GM13977 (cell line): Measurements from ENCODE around the gene AKAP7.

Experiments
- DNase-seq: peaks from one replicate; pipeline ENCODE4 v3.0.0; 2012; ENCODE audit warnings: low spot score
- in situ Hi-C: fragments of 300-500 bp; cut with MboI; formaldehyde crosslinking; loops from one replicate; pipeline ENCODE4 v1.12.0; 2022; ENCODE audit warnings: low sequenced_read_pairs, low pct_unique_long_range_greater_than_20kb, mixed read lengths, inconsistent platforms; ENCODE audit not compliant: unreplicated experiment
- TF ChIP-seq, protein P1 (sequence below): IDR thresholded peaks from 2 replicates; pipeline ENCODE4 v1.5.1; 2012; ENCODE audit warnings: mild to moderate bottlenecking, control low read depth; ENCODE audit not compliant: insufficient read depth; ENCODE audit errors: extremely low read depth, missing control alignments

The AKAP7 gene

DNA sequence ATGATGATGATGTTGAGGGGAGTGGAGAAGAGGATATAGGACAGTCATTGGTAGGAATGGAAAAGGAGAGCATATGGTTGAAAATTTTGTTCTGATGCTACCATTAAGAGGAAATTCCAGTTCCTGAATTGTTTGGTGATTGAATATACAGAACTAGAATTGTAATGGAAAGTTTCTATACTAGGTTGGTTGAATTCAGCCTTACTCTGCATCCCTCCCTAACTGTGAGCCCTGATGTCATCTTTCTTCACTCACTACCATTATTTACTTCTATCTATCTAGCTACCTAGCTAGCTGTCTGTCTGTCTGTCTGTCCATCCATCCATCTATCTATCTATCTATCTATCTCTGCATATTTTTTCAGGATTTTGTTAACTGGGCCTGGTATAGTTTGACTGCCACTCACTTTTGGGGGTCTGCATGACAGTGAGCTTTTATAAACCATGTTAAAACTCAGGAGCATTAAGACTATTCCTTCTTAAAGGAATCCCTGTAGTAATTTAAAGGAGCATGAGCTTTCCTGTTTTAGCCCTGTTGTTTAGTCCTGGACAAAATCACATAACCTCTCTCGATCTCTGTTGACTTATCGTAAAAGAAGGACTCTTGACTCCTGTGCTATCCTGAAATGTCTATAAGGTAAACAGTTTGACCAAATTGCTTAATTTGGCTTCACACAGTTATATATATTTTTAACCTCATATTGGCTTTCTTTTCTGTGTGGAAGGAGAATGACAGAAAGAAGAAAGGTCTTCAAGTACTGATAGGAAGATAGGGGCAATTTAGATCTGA lies 71.4 kb downstream of the AKAP7 start:
- TF ChIP-seq, protein P1, sequence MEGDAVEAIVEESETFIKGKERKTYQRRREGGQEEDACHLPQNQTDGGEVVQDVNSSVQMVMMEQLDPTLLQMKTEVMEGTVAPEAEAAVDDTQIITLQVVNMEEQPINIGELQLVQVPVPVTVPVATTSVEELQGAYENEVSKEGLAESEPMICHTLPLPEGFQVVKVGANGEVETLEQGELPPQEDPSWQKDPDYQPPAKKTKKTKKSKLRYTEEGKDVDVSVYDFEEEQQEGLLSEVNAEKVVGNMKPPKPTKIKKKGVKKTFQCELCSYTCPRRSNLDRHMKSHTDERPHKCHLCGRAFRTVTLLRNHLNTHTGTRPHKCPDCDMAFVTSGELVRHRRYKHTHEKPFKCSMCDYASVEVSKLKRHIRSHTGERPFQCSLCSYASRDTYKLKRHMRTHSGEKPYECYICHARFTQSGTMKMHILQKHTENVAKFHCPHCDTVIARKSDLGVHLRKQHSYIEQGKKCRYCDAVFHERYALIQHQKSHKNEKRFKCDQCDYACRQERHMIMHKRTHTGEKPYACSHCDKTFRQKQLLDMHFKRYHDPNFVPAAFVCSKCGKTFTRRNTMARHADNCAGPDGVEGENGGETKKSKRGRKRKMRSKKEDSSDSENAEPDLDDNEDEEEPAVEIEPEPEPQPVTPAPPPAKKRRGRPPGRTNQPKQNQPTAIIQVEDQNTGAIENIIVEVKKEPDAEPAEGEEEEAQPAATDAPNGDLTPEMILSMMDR: no peak
- no peak for DNase-seq
- in situ Hi-C loops: no loop called here

DNA sequence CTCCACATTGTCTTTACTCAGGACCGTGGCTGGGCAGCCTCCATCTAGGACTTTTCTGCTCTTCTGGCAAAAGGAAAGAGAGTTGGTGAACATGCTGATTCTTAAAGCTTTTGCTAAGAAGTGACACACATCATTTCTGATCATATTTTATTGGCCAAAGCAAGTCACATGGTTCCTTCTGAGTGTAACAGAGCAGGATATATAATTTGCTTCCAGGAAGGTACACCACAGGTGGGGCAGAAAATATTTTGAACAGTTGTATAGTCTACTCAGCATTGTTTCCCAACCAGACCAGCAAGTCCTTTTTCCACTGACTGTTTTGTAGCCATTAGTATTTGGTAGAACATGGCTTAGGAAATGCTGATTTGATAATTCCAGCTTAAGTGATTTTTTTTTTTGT lies 73.5 kb downstream of the AKAP7 start:
- no peak for DNase-seq
- TF ChIP-seq, protein P1: no peak
- in situ Hi-C loops: no loop called here

GRCh38 chr6:131210469-131210868 lies 75.2 kb downstream of the AKAP7 start:
- TF ChIP-seq, protein P1: no peak
- no peak for DNase-seq
- in situ Hi-C loops: no loop called here

- in situ Hi-C loops: no loop called here
- TF ChIP-seq, protein P1: no peak
- DNase-seq: no peak
Measured at GRCh38 chr6:131212024-131212423, 76.8 kb downstream of the AKAP7 start.

DNA sequence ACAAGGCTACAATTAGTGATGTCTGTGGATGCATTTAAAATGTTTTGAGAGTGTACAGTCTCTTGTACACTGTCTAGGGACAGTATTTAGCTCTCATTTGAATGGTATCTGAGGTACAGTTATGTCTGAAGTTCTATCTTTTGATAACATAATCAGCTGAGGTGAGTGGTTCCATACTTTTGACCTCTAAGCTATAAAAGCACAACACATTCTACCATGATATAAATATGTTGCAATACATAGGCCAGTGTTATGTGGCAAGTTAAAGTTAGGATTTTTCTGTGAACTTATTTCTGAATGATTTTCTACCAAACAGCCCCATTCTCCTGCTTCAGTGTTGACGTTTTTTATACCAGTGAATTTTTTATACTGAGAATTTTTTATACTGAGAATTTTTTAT lies 77.6 kb downstream of the AKAP7 start:
- no peak for DNase-seq

GRCh38 chr6:131213501-131213990 lies 78.3 kb downstream of the AKAP7 start:
- in situ Hi-C loops: no loop called here
- TF ChIP-seq, protein P1: no peak
- no peak for DNase-seq

More for the DNA sequence above, 77.6 kb downstream of the AKAP7 start:
- TF ChIP-seq, protein P1: no peak
- in situ Hi-C loops: no loop called here
